Thyroid gland (tissue), 4 donors: Measurements from ENCODE around the gene BCAS1.

Source experiments
- POLR2A ChIP-seq, 2 donors: fragments of 450-650 bp; IDR thresholded peaks; one replicate each; pipeline ENCODE4 v1.6.1; 2017; ENCODE audit warnings: antibody characterized with exemption in 2 of 2, mild to moderate bottlenecking in 2 of 2, moderate library complexity in 1 of 2
- TF ChIP-seq, protein P1 (sequence below), 6 experiments: fragments of 200-600 bp in 3 of 6; fragments of 450-650 bp in 3 of 6; sonication (generic) in 3 of 6; IDR thresholded peaks; one replicate each; pipeline ENCODE4 v1.5.1; 2016 to 2019; ENCODE audit warnings: antibody characterized with exemption in 6 of 6, mild to moderate bottlenecking in 2 of 6, inconsistent platforms in 1 of 6, moderate library complexity in 1 of 6

DNA sequence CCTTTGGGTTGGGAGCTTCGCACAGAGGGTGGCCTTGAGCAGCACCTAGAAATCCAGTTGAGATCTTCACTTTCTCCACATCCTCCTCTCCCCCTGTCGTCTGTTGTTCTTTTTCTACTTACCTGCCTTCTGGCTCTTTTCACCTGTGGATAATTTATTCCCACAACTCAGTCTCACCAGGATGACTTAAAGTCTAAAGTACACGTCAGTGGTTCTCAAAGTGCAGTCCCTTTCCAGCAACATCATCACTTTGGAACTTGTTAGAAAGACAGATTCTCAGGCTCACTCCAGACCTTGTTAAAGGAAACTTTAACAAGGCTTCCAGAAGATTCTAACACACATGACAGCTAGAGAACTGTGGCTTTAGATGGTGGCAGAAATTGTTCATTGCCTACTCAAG, 27.7 kb upstream of the BCAS1 start:
- TF ChIP-seq POLR2A (IDR thresholded peaks at IDR 0.05): no peak
- TF ChIP-seq, protein P1, sequence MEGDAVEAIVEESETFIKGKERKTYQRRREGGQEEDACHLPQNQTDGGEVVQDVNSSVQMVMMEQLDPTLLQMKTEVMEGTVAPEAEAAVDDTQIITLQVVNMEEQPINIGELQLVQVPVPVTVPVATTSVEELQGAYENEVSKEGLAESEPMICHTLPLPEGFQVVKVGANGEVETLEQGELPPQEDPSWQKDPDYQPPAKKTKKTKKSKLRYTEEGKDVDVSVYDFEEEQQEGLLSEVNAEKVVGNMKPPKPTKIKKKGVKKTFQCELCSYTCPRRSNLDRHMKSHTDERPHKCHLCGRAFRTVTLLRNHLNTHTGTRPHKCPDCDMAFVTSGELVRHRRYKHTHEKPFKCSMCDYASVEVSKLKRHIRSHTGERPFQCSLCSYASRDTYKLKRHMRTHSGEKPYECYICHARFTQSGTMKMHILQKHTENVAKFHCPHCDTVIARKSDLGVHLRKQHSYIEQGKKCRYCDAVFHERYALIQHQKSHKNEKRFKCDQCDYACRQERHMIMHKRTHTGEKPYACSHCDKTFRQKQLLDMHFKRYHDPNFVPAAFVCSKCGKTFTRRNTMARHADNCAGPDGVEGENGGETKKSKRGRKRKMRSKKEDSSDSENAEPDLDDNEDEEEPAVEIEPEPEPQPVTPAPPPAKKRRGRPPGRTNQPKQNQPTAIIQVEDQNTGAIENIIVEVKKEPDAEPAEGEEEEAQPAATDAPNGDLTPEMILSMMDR (IDR thresholded peaks at IDR 0.05): no peak
